Ovary (tissue), 3 donors: Measurements from ENCODE around the gene INTS7.

Experiments used
- CTCF ChIP-seq, 3 donors: fragments of 450-650 bp in 2 of 3; fragments of 200-600 bp in 1 of 3; IDR thresholded peaks; one replicate each; pipeline versions ENCODE4 v1.5.1 to v1.8.0; 2016 to 2022; ENCODE audit warnings: antibody characterized with exemption in 3 of 3, mild to moderate bottlenecking in 1 of 3
- POLR2A ChIP-seq: fragments of 450-650 bp; IDR thresholded peaks from one replicate; pipeline ENCODE4 v1.6.1; 2017; ENCODE audit warnings: antibody characterized with exemption, mild to moderate bottlenecking, moderate library complexity
- donor health status: DM: no; HTN: no; CAD: no.

- TF ChIP-seq CTCF (IDR thresholded peaks at IDR 0.05) (no peak), POLR2A (no peak)
Observed at GRCh38 chr1:212037900-212038299, 2.5 kb upstream of the INTS7 start.
